Fibroblast of mammary gland (primary cell): Measurements from ENCODE around the gene SMAD6.

Source experiments
- DNase-seq: peaks from one replicate; pipeline ENCODE4 v3.0.0-alpha.2; 2010; ENCODE audit warnings: low read depth
- H3K4me3 ChIP-seq: 2 replicates; pipeline ENCODE4 v1.5.1; 2011; ENCODE audit warnings: low read depth, mild to moderate bottlenecking, low read length, moderate library complexity; ENCODE audit not compliant: control insufficient read depth
- TF ChIP-seq, protein P1 (sequence below): conservative IDR thresholded peaks from 2 replicates; pipeline ENCODE4 v1.5.1; 2011; ENCODE audit warnings: low read depth, low read length, inconsistent platforms; ENCODE audit not compliant: control insufficient read depth, insufficient read depth

SMAD6 gene

DNA sequence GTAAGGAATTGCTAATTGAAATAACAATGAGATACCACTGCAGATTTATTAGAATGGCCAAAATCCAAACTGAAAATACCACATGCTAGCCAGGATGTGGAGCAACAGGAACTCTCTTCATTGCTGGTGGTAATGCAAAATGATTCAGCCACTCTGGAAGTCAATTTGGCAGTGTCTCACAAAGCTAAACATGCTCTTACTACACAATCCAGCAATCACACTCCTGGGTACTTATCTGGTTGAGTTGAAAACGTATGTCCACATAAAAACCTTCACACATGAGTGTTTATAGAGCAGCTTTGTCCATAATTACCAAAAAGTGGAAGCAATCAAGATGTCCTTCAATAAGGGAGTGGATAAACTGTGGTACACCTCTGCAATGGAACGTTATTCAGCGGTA lies 113.3 kb downstream of the SMAD6 start:
- no peak overlapping the region for H3K4me3 ChIP-seq
- TF ChIP-seq, protein P1, sequence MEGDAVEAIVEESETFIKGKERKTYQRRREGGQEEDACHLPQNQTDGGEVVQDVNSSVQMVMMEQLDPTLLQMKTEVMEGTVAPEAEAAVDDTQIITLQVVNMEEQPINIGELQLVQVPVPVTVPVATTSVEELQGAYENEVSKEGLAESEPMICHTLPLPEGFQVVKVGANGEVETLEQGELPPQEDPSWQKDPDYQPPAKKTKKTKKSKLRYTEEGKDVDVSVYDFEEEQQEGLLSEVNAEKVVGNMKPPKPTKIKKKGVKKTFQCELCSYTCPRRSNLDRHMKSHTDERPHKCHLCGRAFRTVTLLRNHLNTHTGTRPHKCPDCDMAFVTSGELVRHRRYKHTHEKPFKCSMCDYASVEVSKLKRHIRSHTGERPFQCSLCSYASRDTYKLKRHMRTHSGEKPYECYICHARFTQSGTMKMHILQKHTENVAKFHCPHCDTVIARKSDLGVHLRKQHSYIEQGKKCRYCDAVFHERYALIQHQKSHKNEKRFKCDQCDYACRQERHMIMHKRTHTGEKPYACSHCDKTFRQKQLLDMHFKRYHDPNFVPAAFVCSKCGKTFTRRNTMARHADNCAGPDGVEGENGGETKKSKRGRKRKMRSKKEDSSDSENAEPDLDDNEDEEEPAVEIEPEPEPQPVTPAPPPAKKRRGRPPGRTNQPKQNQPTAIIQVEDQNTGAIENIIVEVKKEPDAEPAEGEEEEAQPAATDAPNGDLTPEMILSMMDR = no peak
- peak; percentile 95 for DNase-seq

DNA sequence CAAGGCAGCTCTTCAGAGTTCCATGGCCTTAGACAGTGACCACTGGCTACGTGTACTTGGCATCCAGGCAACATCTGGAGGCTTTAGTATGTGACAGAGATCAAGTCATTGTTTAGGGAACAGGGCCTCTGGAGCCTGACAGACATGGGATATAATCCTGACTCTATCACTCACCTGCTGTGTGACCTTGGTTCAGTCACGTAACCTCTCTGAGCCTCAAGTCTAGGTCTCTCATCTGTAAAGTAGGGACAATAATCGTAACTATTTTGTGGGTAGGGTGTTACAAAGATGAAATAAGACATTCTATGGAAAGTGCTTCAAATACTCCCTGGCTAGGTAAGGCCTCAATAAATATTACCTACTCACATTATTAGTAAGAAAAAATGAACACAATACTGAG lies 114.2 kb downstream of the SMAD6 start:
- no peak for DNase-seq
- TF ChIP-seq, protein P1 = no peak

DNA sequence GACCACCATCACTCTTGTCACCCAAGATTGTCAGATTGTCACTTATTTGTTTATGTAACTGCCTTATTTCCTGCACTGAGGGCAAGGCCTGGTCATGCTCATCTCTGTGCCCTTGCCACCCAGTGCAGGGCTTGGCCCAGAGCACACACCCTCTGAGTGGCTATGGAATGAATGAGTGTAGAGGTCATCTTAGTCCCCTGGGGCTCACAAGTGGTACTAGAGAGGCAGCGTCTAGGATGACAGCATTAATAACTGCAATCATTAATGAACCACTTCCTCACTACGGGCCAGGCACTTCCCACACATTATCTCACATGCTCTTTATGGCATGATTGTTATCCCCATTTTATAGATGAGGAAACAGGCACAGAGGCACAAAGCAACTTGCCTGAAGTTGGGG lies 117.0 kb downstream of the SMAD6 start:
- peak; percentile 25 for DNase-seq

More for the DNA sequence above, 114.2 kb downstream of the SMAD6 start:
- no peak overlapping the region for H3K4me3 ChIP-seq

DNA sequence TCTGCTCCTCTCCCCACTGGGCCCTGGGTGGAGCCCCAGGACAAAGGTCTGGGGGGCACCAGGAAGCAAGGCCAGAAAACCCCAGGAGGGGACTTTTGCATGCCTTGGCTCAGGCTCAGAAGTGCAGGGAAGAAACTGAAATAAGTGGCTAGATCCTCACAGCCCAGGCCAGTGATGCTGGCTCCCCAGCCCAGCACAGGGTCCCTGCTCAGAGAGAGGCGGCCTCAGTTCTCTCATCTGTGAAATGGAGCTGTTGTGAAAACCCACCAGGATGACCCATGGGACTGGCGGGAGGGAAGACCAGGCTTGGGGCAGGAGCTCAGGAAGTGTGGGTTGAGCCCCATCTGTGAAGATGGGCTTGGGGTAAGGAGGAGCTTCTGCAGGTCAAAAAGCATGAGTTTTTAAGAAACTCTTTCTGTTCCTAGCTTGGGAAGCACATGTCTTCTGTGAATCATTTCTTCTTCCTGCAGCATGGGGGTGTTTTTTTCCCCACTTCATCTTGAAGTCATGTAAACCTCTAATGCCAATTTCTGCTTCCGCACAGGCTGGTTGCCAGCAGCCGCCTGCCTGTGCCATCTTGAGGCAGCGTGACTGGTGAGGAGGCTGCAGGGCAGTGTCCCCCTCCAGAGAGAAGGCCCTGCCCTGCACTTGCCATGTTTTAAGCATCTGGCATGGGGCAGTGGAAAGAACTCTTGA lies 118.6 kb downstream of the SMAD6 start:
- no peak overlapping the region for H3K4me3 ChIP-seq
- peak; percentile 31 for DNase-seq
- TF ChIP-seq, protein P1 = no peak

More for the DNA sequence above, 117.0 kb downstream of the SMAD6 start:
- H3K4me3 ChIP-seq = no peak overlapping the region
- TF ChIP-seq, protein P1 = no peak

DNA sequence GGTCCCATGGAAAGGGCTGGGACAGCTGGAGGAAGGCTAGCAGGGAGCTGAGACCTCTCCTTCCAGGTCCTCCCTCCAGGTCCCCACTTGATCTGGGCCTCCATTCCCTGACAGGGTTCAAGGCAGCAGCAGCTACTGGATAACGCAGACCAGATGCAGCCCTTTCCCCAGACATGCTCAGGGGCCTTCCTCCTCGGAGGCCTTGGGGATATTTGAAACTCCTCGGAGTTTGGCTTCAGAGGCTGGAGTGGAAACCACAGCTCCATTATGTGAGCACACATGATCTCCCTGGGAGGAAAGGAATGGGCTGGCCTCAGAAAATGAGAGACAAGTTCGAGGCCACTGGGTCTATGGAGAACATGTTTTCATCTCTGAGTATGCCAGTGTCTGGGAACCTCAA lies 119.3 kb downstream of the SMAD6 start:
- no peak overlapping the region for H3K4me3 ChIP-seq
- TF ChIP-seq, protein P1 = no peak
- no peak for DNase-seq

DNA sequence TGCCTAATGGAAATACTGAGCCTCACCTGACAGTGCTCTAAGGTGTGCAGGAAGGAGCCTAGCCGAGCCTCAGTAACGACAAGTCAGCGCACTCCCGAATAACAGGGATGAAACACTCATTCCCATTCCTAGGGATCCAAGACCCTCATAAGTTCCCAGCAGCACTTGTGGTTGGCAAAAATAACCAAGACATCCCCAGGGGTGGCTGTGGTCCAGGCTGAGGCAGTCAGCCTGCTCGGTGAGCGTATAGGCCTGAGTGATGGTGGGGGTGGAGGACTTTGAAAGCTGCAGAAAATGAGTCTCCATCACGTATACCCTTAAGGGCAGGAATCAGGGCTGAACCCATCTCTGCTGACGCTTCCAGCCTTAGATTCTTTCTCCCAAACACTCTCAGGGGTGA lies 120.1 kb downstream of the SMAD6 start:
- TF ChIP-seq, protein P1 = no peak
- DNase-seq = no peak
- no peak overlapping the region for H3K4me3 ChIP-seq
